Measurements from ENCODE around the gene FAM43A. TPM values are rescaled to one million over a fixed set of nuclear protein-coding genes. Genes with fewer than 3 reads are reported as not detected.

Gene FAM43A
- total and polyA plus RNA-seq, 2 of the 4 experiments (the other 2 are of a cell fraction): 3.0 to 11.5 TPM

DNA sequence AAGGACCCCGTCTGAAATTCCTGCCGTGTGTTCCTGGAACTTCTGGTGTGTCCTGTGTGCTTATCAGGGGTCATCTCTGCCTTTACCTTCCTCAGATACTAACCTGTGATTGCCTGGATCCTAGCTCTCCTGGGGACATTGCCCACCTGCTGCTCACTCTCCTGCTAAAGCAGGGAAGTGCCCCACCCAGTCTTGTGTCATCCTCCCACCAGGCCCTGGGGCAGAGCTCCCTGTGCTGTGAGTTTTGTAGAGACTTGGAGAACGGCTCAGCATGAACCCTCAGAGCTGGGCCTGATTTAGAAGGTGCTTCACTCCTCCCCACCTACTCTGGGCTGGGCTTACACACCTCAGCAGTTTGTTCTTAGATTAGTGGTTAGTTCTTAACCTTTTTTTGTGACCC lies 48.6 kb upstream of the FAM43A start:
- no peak for ATAC-seq (ENCODE audit: low read depth)
- H2AK5ac ChIP-seq (ENCODE audit: low read depth, low read length): no peak overlapping the region
- H2BK20ac ChIP-seq (ENCODE audit: low read depth, low read length): no peak overlapping the region
- H3K27me3 ChIP-seq (ENCODE audit: control insufficient read depth, insufficient read depth, low read length): no peaks in the 10 kb centered on the region
- no peak overlapping the region for H3K14ac ChIP-seq (replicated peaks; ENCODE audit: low read depth, low read length)
- H3K9me1 ChIP-seq (ENCODE audit: insufficient read depth, low read length): peaks cover 22% of the 10 kb centered on the region
- no peak overlapping the region for H3K4ac ChIP-seq (ENCODE audit: low read depth, low read length)
- in situ Hi-C loops (cut with MboI; ENCODE audit: low sequenced_read_pairs) (no loop called here), intact Hi-C loops (cut with micrococcal nuclease) (no loop called here), dilution Hi-C loops (cut with HindIII; ENCODE audit: low sequenced_read_pairs, unreplicated experiment) (no loop called here)
- H3K27ac ChIP-seq (ENCODE audit: insufficient read depth, low read length): no peak overlapping the region
- H4K20me1 ChIP-seq (ENCODE audit: insufficient read depth, low read length): peaks cover 3% of the 10 kb centered on the region; the same call in 1 of the 2 replicates
- no peak overlapping the region for H3K56ac ChIP-seq (ENCODE audit: extremely low read depth, insufficient read depth, low read length)
- no TSS peak for BruUV-seq (replicated peaks)
- H2BK15ac ChIP-seq (ENCODE audit: low read depth, low read length): no peak overlapping the region
- no peak overlapping the region for H4K91ac ChIP-seq (ENCODE audit: insufficient read depth, low read depth, low read length)
- no peak overlapping the region; the same call in 1 of the 2 replicates for H2BK120ac ChIP-seq (ENCODE audit: low read depth, low read length)
- no peak overlapping the region for H4K5ac ChIP-seq (ENCODE audit: low read depth, low read length)
- H4K8ac ChIP-seq (ENCODE audit: low read depth in 2 of 2, low read length in 2 of 2): no peak overlapping the region
- no peak overlapping the region for H3K4me3 ChIP-seq (ENCODE audit: insufficient read depth, low read depth, low read length)
- H3K18ac ChIP-seq (ENCODE audit: low read depth, low read length): no peak overlapping the region
- peaks cover 10% of the 10 kb centered on the region for H3K4me1 ChIP-seq (ENCODE audit: control insufficient read depth, insufficient read depth, low read length)
- peaks cover 12 to 30% of the 10 kb centered on the region in 2 experiments for H3K79me1 ChIP-seq (ENCODE audit: low read depth in 1 of 2, low read length in 2 of 2)
- H2BK5ac ChIP-seq (ENCODE audit: low read depth, low read length, poor library complexity, severe bottlenecking): no peak overlapping the region
- no peak overlapping the region for H3K9ac ChIP-seq (ENCODE audit: low read depth, low read length)
- no peaks in the 10 kb centered on the region for H3K9me3 ChIP-seq (ENCODE audit: control insufficient read depth, insufficient read depth, low read length)
- no peak for DNase-seq
- CTCF ChIA-PET: no interaction called here
- peak overlapping the region; percentile 48 for H2AK9ac ChIP-seq (replicated peaks; ENCODE audit: low read depth, low read length, poor library complexity)
- no CpG with 5 or more reads among the region's 3 CpGs for WGBS, 2 experiments (ENCODE audit: extremely low coverage in 2 of 2, insufficient read length in 1 of 2)
- H3K4me2 ChIP-seq (ENCODE audit: low read depth, low read length): no peak overlapping the region
- TF ChIP-seq CEBPB (IDR thresholded peaks at IDR 0.05; ENCODE audit: low read depth, low read length): no peak
- TF ChIP-seq RFX5 (IDR thresholded peaks at IDR 0.05; ENCODE audit: low read depth, low read length): no peak
- no peak for TF ChIP-seq BHLHE40 (IDR thresholded peaks at IDR 0.05; ENCODE audit: low read depth, low read length)
- no peak for TF ChIP-seq MXI1 (IDR thresholded peaks at IDR 0.05; ENCODE audit: borderline replicate concordance, low read depth, low read length)
- TF ChIP-seq CHD1 (IDR thresholded peaks at IDR 0.05; ENCODE audit: low read depth, low read length): no peak
- no peak for TF ChIP-seq POLR2A (IDR thresholded peaks at IDR 0.05; ENCODE audit: low read depth, low read length)
- POLR2A ChIA-PET (ENCODE audit: unreplicated experiment): interaction anchor here (0.5 kb wide), 1 partner anchor 34 kb away, joined by 5 read pairs; no protein-coding TSS in a partner anchor
- H3K23ac ChIP-seq (ENCODE audit: low read depth, low read length): no peak overlapping the region
- peaks cover 12% of the 10 kb centered on the region for H3K36me3 ChIP-seq (ENCODE audit: control insufficient read depth, insufficient read depth, low read length)
- H2AFZ ChIP-seq (replicated peaks; ENCODE audit: low read length, poor library complexity): no peak overlapping the region

Measured in IMR-90 (cell line).